ENCODE measurements around the gene CNGA3. TPM values are rescaled to one million over a fixed set of nuclear protein-coding genes. Genes with fewer than 3 reads are reported as not detected.

The CNGA3 gene
- total RNA-seq, 4 donors from 2014 or later = not detected

DNA sequence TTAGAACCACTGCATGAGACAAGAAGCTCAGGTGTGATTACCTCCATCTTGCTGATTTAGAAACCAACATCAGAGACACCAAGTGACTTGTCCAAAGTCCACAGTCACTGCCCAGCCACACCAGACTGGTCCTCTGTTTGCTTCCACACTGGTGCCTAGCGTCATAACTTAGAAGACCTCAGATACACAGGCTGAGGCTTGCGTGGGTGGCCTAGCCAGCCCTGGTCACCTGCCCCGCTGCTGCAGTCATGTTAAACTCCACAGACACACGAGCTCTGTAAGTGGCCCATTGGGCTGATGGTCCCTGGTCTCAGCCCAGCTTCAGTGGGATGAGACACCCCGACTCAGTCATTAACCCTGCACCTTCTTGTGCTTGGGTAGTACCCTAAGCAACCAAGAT lies 47.1 kb downstream of the CNGA3 start:
- no peak overlapping the region for H3K4me3 ChIP-seq
- no peaks in the 10 kb centered on the region for H3K4me1 ChIP-seq
- no peak overlapping the region for H3K27ac ChIP-seq
- no peaks in the 10 kb centered on the region for H3K9me3 ChIP-seq
- intact Hi-C loops (cut with DNase I; ENCODE audit: low total_unique reads) = no loop called here
- no peaks in the 10 kb centered on the region for H3K36me3 ChIP-seq
- no peaks in the 10 kb centered on the region for H3K27me3 ChIP-seq
- DNase-seq = no peak
- TF ChIP-seq CTCF (IDR thresholded peaks at IDR 0.05) (no peak), POLR2A (IDR thresholded peaks at IDR 0.05) (no peak)

DNA sequence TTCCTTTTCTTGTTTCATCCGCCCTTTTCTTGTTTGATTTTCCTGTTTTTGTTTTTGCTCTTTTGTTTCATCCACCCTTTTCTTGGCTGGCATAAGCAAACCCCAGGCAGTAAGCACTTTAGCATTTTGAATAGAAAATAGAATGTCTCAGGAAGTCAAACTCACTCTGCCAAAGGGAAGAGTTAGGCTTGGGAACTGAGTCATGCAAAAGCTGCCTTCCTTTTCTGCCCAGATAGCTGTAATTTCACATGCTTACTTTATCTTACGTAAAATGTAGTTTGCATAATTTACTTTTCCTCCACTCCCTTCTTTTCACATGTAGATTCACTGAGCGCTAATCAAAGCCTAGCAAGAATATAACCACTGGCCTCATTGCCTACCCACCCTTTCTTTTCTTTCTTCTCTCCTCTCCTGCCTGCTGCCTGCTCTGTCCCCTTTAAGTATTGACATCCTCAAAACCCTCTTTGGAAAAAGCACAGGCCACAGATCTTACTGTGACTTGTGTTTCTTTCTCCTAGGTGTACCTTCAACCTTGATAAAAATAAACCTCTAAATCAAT lies 48.4 kb downstream of the CNGA3 start:
- no peaks in the 10 kb centered on the region for H3K9me3 ChIP-seq
- no peaks in the 10 kb centered on the region for H3K36me3 ChIP-seq
- intact Hi-C loops (cut with DNase I; ENCODE audit: low total_unique reads) = no loop called here
- H3K4me1 ChIP-seq = no peaks in the 10 kb centered on the region
- no peak overlapping the region for H3K27ac ChIP-seq
- no peak overlapping the region for H3K4me3 ChIP-seq
- no peak for TF ChIP-seq POLR2A (IDR thresholded peaks at IDR 0.05)
- TF ChIP-seq CTCF (IDR thresholded peaks at IDR 0.05) = no peak
- no peaks in the 10 kb centered on the region for H3K27me3 ChIP-seq
- no peak for DNase-seq

DNA sequence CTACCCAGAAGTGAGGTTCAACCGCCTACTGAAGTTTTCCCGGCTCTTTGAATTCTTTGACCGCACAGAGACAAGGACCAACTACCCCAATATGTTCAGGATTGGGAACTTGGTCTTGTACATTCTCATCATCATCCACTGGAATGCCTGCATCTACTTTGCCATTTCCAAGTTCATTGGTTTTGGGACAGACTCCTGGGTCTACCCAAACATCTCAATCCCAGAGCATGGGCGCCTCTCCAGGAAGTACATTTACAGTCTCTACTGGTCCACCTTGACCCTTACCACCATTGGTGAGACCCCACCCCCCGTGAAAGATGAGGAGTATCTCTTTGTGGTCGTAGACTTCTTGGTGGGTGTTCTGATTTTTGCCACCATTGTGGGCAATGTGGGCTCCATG lies 49.7 kb downstream of the CNGA3 start:
- Histone ChIP-seq H3K4me3 (no peak overlapping the region), H3K36me3 (no peaks in the 10 kb centered on the region), H3K4me1 (no peaks in the 10 kb centered on the region), H3K9me3 (no peaks in the 10 kb centered on the region), H3K27me3 (no peaks in the 10 kb centered on the region), H3K27ac (no peak overlapping the region)
- intact Hi-C loops (cut with DNase I; ENCODE audit: low total_unique reads) = no loop called here
- TF ChIP-seq CTCF (IDR thresholded peaks at IDR 0.05) (no peak), POLR2A (IDR thresholded peaks at IDR 0.05) (no peak)
- no peak for DNase-seq

DNA sequence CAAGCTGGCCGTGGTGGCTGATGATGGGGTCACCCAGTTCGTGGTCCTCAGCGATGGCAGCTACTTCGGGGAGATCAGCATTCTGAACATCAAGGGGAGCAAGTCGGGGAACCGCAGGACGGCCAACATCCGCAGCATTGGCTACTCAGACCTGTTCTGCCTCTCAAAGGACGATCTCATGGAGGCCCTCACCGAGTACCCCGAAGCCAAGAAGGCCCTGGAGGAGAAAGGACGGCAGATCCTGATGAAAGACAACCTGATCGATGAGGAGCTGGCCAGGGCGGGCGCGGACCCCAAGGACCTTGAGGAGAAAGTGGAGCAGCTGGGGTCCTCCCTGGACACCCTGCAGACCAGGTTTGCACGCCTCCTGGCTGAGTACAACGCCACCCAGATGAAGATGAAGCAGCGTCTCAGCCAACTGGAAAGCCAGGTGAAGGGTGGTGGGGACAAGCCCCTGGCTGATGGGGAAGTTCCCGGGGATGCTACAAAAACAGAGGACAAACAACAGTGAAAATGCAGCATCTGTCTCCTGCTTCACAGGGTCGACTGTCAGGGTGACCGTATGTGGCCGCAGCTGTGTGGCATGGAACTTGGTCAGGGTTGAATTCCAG lies 50.6 kb downstream of the CNGA3 start:
- no peak overlapping the region for H3K27ac ChIP-seq
- H3K9me3 ChIP-seq = no peaks in the 10 kb centered on the region
- H3K27me3 ChIP-seq = no peaks in the 10 kb centered on the region
- DNase-seq = no peak
- no peak overlapping the region for H3K4me3 ChIP-seq
- no peaks in the 10 kb centered on the region for H3K36me3 ChIP-seq
- no peaks in the 10 kb centered on the region for H3K4me1 ChIP-seq
- intact Hi-C loops (cut with DNase I; ENCODE audit: low total_unique reads) = no loop called here
- no peak for TF ChIP-seq CTCF (IDR thresholded peaks at IDR 0.05)
- TF ChIP-seq POLR2A (IDR thresholded peaks at IDR 0.05) = no peak

DNA sequence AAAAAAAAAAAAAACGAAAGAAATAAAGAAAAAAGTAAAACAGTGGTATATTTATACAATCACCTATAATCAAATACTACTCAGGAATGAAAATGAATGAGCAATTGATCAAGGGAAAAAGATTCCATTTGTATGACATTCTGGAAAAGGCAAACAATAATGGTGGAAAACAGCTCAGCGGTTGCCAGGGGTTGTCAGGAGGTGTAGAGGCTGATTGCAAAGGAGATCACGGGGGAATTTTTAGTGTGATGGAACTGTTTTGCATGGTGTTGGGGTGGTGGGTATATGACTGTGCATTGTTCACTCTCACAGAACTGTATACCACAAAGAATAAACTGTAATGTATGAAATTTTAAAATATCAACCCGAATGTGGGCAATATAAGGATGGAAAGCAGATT lies 52.9 kb downstream of the CNGA3 start:
- intact Hi-C loops (cut with DNase I; ENCODE audit: low total_unique reads) = no loop called here
- no peak overlapping the region for H3K27ac ChIP-seq
- no peak overlapping the region for H3K4me3 ChIP-seq
- H3K9me3 ChIP-seq = no peaks in the 10 kb centered on the region
- H3K27me3 ChIP-seq = no peaks in the 10 kb centered on the region
- no peaks in the 10 kb centered on the region for H3K36me3 ChIP-seq
- no peak for TF ChIP-seq CTCF (IDR thresholded peaks at IDR 0.05)
- no peak for TF ChIP-seq POLR2A (IDR thresholded peaks at IDR 0.05)
- no peaks in the 10 kb centered on the region for H3K4me1 ChIP-seq
- no peak for DNase-seq
